H1 (cell line): ENCODE measurements around the gene BRINP3. TPM values are rescaled to one million over a fixed set of nuclear protein-coding genes. Genes with fewer than 3 reads are reported as not detected.

Experiments
- CTCF ChIA-PET: fragments of 300-600 bp; sonication (Branson Sonifier 250); formaldehyde crosslinking; loops from one replicate; lab custom pipeline; 2021; ENCODE audit not compliant: partially characterized antibody; lab: Charles Lee
- POLR2A ChIA-PET: fragments of 300-600 bp; sonication (Branson Sonifier 250); formaldehyde crosslinking; loops from one replicate; lab custom pipeline; 2021; ENCODE audit warnings: inconsistent platforms; ENCODE audit not compliant: partially characterized antibody; lab: Charles Lee
- DNase-seq, 2 experiments: peaks; one replicate each; pipeline versions ENCODE4 v3.0.0 to v3.0.0-alpha.2; 2010 to 2022; ENCODE audit warnings: low spot score in 2 of 2, low read depth in 1 of 2, mixed read lengths in 1 of 2
- FAIRE-seq: peaks from 2 replicates; lab custom pipeline; 2011; peaks lifted over from hg19 to GRCh38; lab: Jason Lieb, UNC
- H2AFZ ChIP-seq: 2 replicates; pipeline ENCODE4 v1.8.1; 2012; ENCODE audit warnings: low read length, inconsistent platforms
- H2AK5ac ChIP-seq: 2 replicates; pipeline ENCODE4 v1.6.1; 2013; ENCODE audit warnings: low read depth, low read length
- H2BK120ac ChIP-seq: replicated peaks from 2 replicates; pipeline ENCODE3; 2013; ENCODE audit warnings: low read depth, low read length, inconsistent platforms
- H2BK12ac ChIP-seq: 2 replicates; pipeline ENCODE4 v1.6.1; 2013; ENCODE audit warnings: low read depth, low read length
- H2BK15ac ChIP-seq: 2 replicates; pipeline ENCODE4 v1.6.1; 2013; ENCODE audit warnings: low read length
- H2BK20ac ChIP-seq: 2 replicates; pipeline ENCODE4 v1.6.1; 2013; ENCODE audit warnings: low read length
- H2BK5ac ChIP-seq: 2 replicates; pipeline ENCODE4 v1.6.1; 2013; ENCODE audit warnings: low read depth, low read length
- H3K14ac ChIP-seq: 2 replicates; pipeline ENCODE4 v1.6.1; 2013; ENCODE audit warnings: inconsistent platforms; ENCODE audit not compliant: insufficient read length
- H3K18ac ChIP-seq: 2 replicates; pipeline ENCODE4 v1.6.1; 2013; ENCODE audit warnings: low read length; ENCODE audit errors: extremely low read depth
- H3K23ac ChIP-seq: 2 replicates; pipeline ENCODE4 v1.6.1; 2013; ENCODE audit warnings: inconsistent platforms; ENCODE audit not compliant: insufficient read length
- H3K23me2 ChIP-seq: 2 replicates; pipeline ENCODE4 v1.6.1; 2013; ENCODE audit warnings: low read depth, low read length
- H3K27ac ChIP-seq: 2 replicates; pipeline ENCODE4 v1.6.1; 2011; ENCODE audit warnings: low read depth, low read length, inconsistent platforms
- H3K27me3 ChIP-seq, 4 experiments: replicated peaks in 1 of 4; 1 replicate in 1 of 4; 2 replicates in 3 of 4; pipeline versions ENCODE4 v1.6.1 to v1.8.1; 2011 to 2013; ENCODE audit warnings: low read length in 3 of 4, mild to moderate bottlenecking in 3 of 4, inconsistent platforms in 2 of 4, mixed read lengths in 2 of 4, moderate library complexity in 1 of 4; ENCODE audit not compliant: control insufficient read depth in 3 of 4, insufficient read depth in 3 of 4; ENCODE audit errors: extremely low read depth in 1 of 4
- H3K36me3 ChIP-seq, 4 experiments: 2 replicates each; pipeline versions ENCODE4 v1.6.1 to v1.8.1; 2011 to 2013; ENCODE audit warnings: mild to moderate bottlenecking in 4 of 4, low read length in 3 of 4, moderate library complexity in 2 of 4, control low read depth in 1 of 4, inconsistent platforms in 1 of 4; ENCODE audit not compliant: insufficient read depth in 4 of 4, control insufficient read depth in 2 of 4
- H3K4ac ChIP-seq: replicated peaks from 2 replicates; pipeline ENCODE3; 2013; ENCODE audit warnings: low read length, low read depth, mixed read lengths, inconsistent platforms; ENCODE audit not compliant: insufficient read length
- H3K4me1 ChIP-seq, 4 experiments: replicated peaks in 1 of 4; 1 replicate in 1 of 4; 2 replicates in 3 of 4; pipeline versions ENCODE4 v1.6.1 to v1.8.1; 2011 to 2013; ENCODE audit warnings: low read length in 3 of 4, inconsistent platforms in 2 of 4, mixed read lengths in 1 of 4; ENCODE audit not compliant: insufficient read depth in 4 of 4, control insufficient read depth in 3 of 4
- H3K4me2 ChIP-seq, 2 experiments: 2 replicates each; pipeline versions ENCODE4 v1.6.1 to v1.8.1; 2011 to 2013; ENCODE audit warnings: low read depth in 2 of 2, low read length in 2 of 2, control low read depth in 1 of 2, inconsistent platforms in 1 of 2, mild to moderate bottlenecking in 1 of 2; ENCODE audit not compliant: insufficient read depth in 1 of 2
- H3K4me3 ChIP-seq, 4 experiments: fragments of 200-600, 300-600 bp in 1 of 4; sonication (generic), shearing (Covaris generic), sonication (Bioruptor Twin) in 1 of 4; 2 replicates each; pipeline versions ENCODE4 v1.5.1 to v1.8.1; 2011 to 2016; ENCODE audit warnings: low read length in 4 of 4, low read depth in 3 of 4, control low read depth in 2 of 4, inconsistent platforms in 2 of 4, mild to moderate bottlenecking in 2 of 4, mixed read lengths in 1 of 4, moderate library complexity in 1 of 4; ENCODE audit not compliant: insufficient read depth in 2 of 4; ENCODE audit errors: extremely low read depth in 1 of 4
- H3K56ac ChIP-seq: replicated peaks from 2 replicates; pipeline ENCODE3; 2013; ENCODE audit warnings: low read depth, mild to moderate bottlenecking, mixed read lengths, low read length, inconsistent platforms; ENCODE audit not compliant: insufficient read length
- H3K79me1 ChIP-seq: 2 replicates; pipeline ENCODE4 v1.6.1; 2013; ENCODE audit warnings: low read depth, low read length, control low read depth
- H3K79me2 ChIP-seq, 2 experiments: 2 replicates each; pipeline versions ENCODE4 v1.6.1 to v1.8.1; 2012 to 2013; ENCODE audit warnings: low read length in 2 of 2, mild to moderate bottlenecking in 2 of 2, inconsistent platforms in 1 of 2; ENCODE audit not compliant: insufficient read depth in 2 of 2, control insufficient read depth in 1 of 2
- H3K9ac ChIP-seq, 4 experiments: replicated peaks in 1 of 4; 1 replicate in 1 of 4; 2 replicates in 3 of 4; pipeline versions ENCODE4 v1.6.1 to v1.8.1; 2011 to 2013; ENCODE audit warnings: low read depth in 3 of 4, low read length in 3 of 4, control low read depth in 2 of 4, mild to moderate bottlenecking in 2 of 4, moderate library complexity in 2 of 4, inconsistent platforms in 1 of 4; ENCODE audit errors: extremely low read depth in 1 of 4
- H3K9me3 ChIP-seq, 2 experiments: 2 replicates each; pipeline versions ENCODE4 v1.6.1 to v1.8.1; 2012 to 2013; ENCODE audit warnings: mild to moderate bottlenecking in 2 of 2, moderate library complexity in 2 of 2, control low read depth in 1 of 2, inconsistent platforms in 1 of 2, low read depth in 1 of 2, low read length in 1 of 2, mixed read lengths in 1 of 2; ENCODE audit not compliant: insufficient read depth in 2 of 2
- H4K20me1 ChIP-seq, 2 experiments: replicated peaks in 1 of 2; 2 replicates each; pipeline versions ENCODE3 to v1.8.1; 2011 to 2013; ENCODE audit warnings: inconsistent platforms in 2 of 2, low read length in 2 of 2, mild to moderate bottlenecking in 1 of 2; ENCODE audit not compliant: insufficient read depth in 2 of 2, control insufficient read depth in 1 of 2
- H4K5ac ChIP-seq: 2 replicates; pipeline ENCODE4 v1.6.1; 2013; ENCODE audit warnings: low read length, low read depth, mixed read lengths, inconsistent platforms; ENCODE audit not compliant: insufficient read length
- H4K8ac ChIP-seq: 2 replicates; pipeline ENCODE4 v1.8.0; 2013; ENCODE audit warnings: mild to moderate bottlenecking, moderate library complexity, low read length, inconsistent platforms; ENCODE audit not compliant: insufficient read depth; ENCODE audit errors: extremely low read depth
- H4K91ac ChIP-seq: replicated peaks from 2 replicates; pipeline ENCODE3; 2013; ENCODE audit warnings: low read length, mixed read lengths, inconsistent platforms; ENCODE audit not compliant: insufficient read length
- EP300 ChIP-seq, 2 experiments: IDR thresholded peaks; 1 replicate in 1 of 2; 2 replicates in 1 of 2; pipeline ENCODE4 v1.6.1; 2011 to 2012; ENCODE audit warnings: low read depth in 2 of 2, low read length in 2 of 2, mild to moderate bottlenecking in 2 of 2, borderline replicate concordance in 1 of 2, inconsistent platforms in 1 of 2, moderate library complexity in 1 of 2
- HDAC6 ChIP-seq: IDR thresholded peaks from one replicate; pipeline ENCODE4 v1.7.1; 2012; ENCODE audit warnings: low read depth, mild to moderate bottlenecking, inconsistent platforms, low read length, moderate library complexity
- KDM5A ChIP-seq: fragments of 200-600 bp; IDR thresholded peaks from 2 replicates; pipeline ENCODE4 v1.7.1; 2012; ENCODE audit warnings: mild to moderate bottlenecking, low read length, inconsistent platforms, mixed read lengths
- MAFK ChIP-seq: IDR thresholded peaks from 2 replicates; pipeline ENCODE4 v1.6.1; 2012; ENCODE audit warnings: low read depth, mild to moderate bottlenecking, improper control_type of control experiment, low read length
- SAP30 ChIP-seq: fragments of 300-600 bp; sonication (generic); IDR thresholded peaks from 2 replicates; pipeline ENCODE4 v1.7.1; 2012; ENCODE audit warnings: low read length, moderate library complexity, mild to moderate bottlenecking, inconsistent platforms; ENCODE audit not compliant: insufficient read depth, insufficient replicate concordance
- WGBS, 2 experiments: shearing (Covaris generic) in 1 of 2; methylation state at CpG; one replicate each; pipeline versions ENCODE4 v1.1.6 to v1.1.7; 2013 to 2015; ENCODE audit warnings: low lambda C conversion rate in 2 of 2, mixed read lengths in 2 of 2, inconsistent platforms in 1 of 2, low coverage in 1 of 2, missing lambda C conversion rate in 1 of 2; ENCODE audit not compliant: insufficient replicate concordance in 2 of 2, insufficient coverage in 1 of 2, insufficient read length in 1 of 2; ENCODE audit errors: extremely low coverage in 1 of 2, missing lambda C conversion rate in 1 of 2; 5-methylcytosine and 5-hydroxymethylcytosine counted together
- polyA plus RNA-seq, 7 experiments: library from polyadenylated mRNA; depleted of rRNA in 3 of 7; stranded (reverse) in 5 of 7; unstranded in 2 of 7; fragments of >200 nt in 5 of 7; fragments of 200-250 nt in 2 of 7; gene quantifications; 1 replicate in 5 of 7; 2 replicates in 1 of 7; 4 replicates in 1 of 7; pipeline versions ENCODE4 v1.2.1 to v1.2.3, GENCODE V29; 2011 to 2013; ENCODE audit warnings: missing spikeins in 2 of 7, mixed read lengths in 2 of 7
- total RNA-seq: library from RNA; stranded (reverse); fragmentation: NEBNext Ultra II Directional; extraction: Animal tissue kit (Norgen Biotek cat#: 25700); gene quantifications from 2 replicates; pipeline ENCODE4 v1.2.1, GENCODE V29; 2021
- TF ChIP-seq, protein P1 (sequence below): IDR thresholded peaks from 2 replicates; pipeline ENCODE4 v1.6.1; 2012; ENCODE audit warnings: low read length, inconsistent platforms

BRINP3 gene
- total and polyA plus RNA-seq, 2 of the 8 experiments (the other 6 are each of a cell fraction or from before 2014, with no cell fraction given) = not detected

DNA sequence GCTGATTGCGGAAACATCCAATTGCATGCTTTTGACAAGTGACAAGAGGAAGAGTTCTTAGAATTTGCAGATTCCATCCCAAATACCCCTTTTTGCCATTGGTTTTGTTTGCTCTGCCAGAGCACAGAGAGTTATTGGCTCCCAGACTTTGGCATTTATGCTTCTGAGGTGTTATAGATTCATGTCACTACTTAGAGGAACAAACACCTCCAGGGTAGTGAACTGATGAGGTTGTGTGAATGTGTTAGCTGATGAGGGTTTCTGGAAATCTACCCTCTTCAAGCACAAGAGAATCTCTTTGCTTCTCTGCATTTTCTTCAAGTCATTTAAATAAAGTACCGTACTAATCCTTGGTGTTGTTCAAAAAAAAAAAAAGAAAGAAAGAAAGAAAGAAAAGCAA is 33.9 kb upstream of the BRINP3 start:
- Histone ChIP-seq H3K4ac (no peak overlapping the region), H3K9ac (no peak overlapping the region), H3K4me3 (no peak overlapping the region), H3K23ac (no peak overlapping the region), H4K91ac (no peak overlapping the region), H3K79me1 (no peaks in the 10 kb centered on the region), H4K5ac (no peak overlapping the region), H3K27me3 (no peaks in the 10 kb centered on the region)
- no peak for FAIRE-seq
- WGBS, 2 experiments = 95% methylated on average over 1 of the region's 2 CpGs; no CpG with 5 or more reads in 1 of the 2 experiments
- TF ChIP-seq KDM5A (no peak), SAP30 (no peak), HDAC6 (no peak), EP300 (IDR thresholded peaks at IDR 0.05; ENCODE audit: borderline replicate concordance in 1 of 2, low read depth in 2 of 2, low read length in 2 of 2) (no peak), MAFK (no peak)
- TF ChIP-seq, protein P1, sequence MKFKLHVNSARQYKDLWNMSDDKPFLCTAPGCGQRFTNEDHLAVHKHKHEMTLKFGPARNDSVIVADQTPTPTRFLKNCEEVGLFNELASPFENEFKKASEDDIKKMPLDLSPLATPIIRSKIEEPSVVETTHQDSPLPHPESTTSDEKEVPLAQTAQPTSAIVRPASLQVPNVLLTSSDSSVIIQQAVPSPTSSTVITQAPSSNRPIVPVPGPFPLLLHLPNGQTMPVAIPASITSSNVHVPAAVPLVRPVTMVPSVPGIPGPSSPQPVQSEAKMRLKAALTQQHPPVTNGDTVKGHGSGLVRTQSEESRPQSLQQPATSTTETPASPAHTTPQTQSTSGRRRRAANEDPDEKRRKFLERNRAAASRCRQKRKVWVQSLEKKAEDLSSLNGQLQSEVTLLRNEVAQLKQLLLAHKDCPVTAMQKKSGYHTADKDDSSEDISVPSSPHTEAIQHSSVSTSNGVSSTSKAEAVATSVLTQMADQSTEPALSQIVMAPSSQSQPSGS = no peak
- TF ChIP-seq, all 59 proteins: peak for 0
- Histone ChIP-seq H3K14ac (no peak overlapping the region), H2BK15ac (no peak overlapping the region), H4K8ac (no peak overlapping the region), H3K4me1 (no peaks in the 10 kb centered on the region), H2BK12ac (no peak overlapping the region), H2BK5ac (no peak overlapping the region), H3K23me2 (peaks cover 1% of the 10 kb centered on the region; the same call in 1 of the 2 replicates), H3K9me3 (no peaks in the 10 kb centered on the region), H3K4me2 (no peak overlapping the region), H3K27ac (no peak overlapping the region), H4K20me1 (no peaks in the 10 kb centered on the region), H2AFZ (0 out of 2 replicates have a peak overlapping the region, but pooled peaks have one; percentile 51), H3K79me2 (no peaks in the 10 kb centered on the region), H3K36me3 (no peaks in the 10 kb centered on the region), H2BK20ac (no peak overlapping the region), H3K56ac (no peak overlapping the region), H3K18ac (no peak overlapping the region), H2AK5ac (no peak overlapping the region), H2BK120ac (no peak overlapping the region)
- CTCF ChIA-PET = no interaction called here
- POLR2A ChIA-PET = no interaction called here
- no peak for DNase-seq
